HG02840 (cell line): ENCODE data around the gene ZBTB49.

Source experiments
- ATAC-seq: cut with Tn5 transposase; IDR thresholded peaks from one replicate; pipeline ENCODE4 v1.9.1; 2021; ENCODE audit warnings: mild to moderate bottlenecking, moderate library complexity, moderate number of reproducible peaks; ENCODE audit not compliant: unreplicated experiment, low FRiP score

Gene ZBTB49

GRCh38 chr4:4274226-4274625, 15.8 kb upstream of the ZBTB49 start:
- no peak for ATAC-seq

- no peak for ATAC-seq
These were observed 12.5 kb upstream of the ZBTB49 start for GRCh38 chr4:4277531-4277930.

GRCh38 chr4:4281787-4282186, 8.3 kb upstream of the ZBTB49 start:
- no peak for ATAC-seq

- ATAC-seq, result no peak
These were observed 5.0 kb upstream of the ZBTB49 start for GRCh38 chr4:4284827-4285618.

GRCh38 chr4:4288098-4288497, 2.0 kb upstream of the ZBTB49 start:
- no peak for ATAC-seq

- ATAC-seq, result no peak
These were observed 996 bp upstream of the ZBTB49 start for GRCh38 chr4:4289055-4289454.

- ATAC-seq, result peak; percentile 20
These were observed 482 bp upstream of the ZBTB49 start for GRCh38 chr4:4289597-4289940.

- no peak for ATAC-seq
These were observed 3.2 kb downstream of the ZBTB49 start for GRCh38 chr4:4293279-4293678.

- ATAC-seq, result no peak
These were observed 6.3 kb downstream of the ZBTB49 start for GRCh38 chr4:4296283-4296846.

- no peak for ATAC-seq
These were observed 9.0 kb downstream of the ZBTB49 start for GRCh38 chr4:4299006-4299405.

GRCh38 chr4:4302001-4302400, 11.9 kb downstream of the ZBTB49 start:
- no peak for ATAC-seq

GRCh38 chr4:4302416-4302815, 12.4 kb downstream of the ZBTB49 start:
- no peak for ATAC-seq

GRCh38 chr4:4306920-4307319, 16.9 kb downstream of the ZBTB49 start:
- ATAC-seq, result no peak

- ATAC-seq, result no peak
These were observed 18.9 kb downstream of the ZBTB49 start for GRCh38 chr4:4308800-4309441.

GRCh38 chr4:4311193-4311592, 21.1 kb downstream of the ZBTB49 start:
- no peak for ATAC-seq

GRCh38 chr4:4315461-4316149, 25.6 kb downstream of the ZBTB49 start:
- ATAC-seq, result no peak

GRCh38 chr4:4316150-4316495, 26.1 kb downstream of the ZBTB49 start:
- ATAC-seq, result no peak

- ATAC-seq, result no peak
These were observed 27.6 kb downstream of the ZBTB49 start for GRCh38 chr4:4317496-4318232.

- ATAC-seq, result no peak
These were observed 30.5 kb downstream of the ZBTB49 start for GRCh38 chr4:4320528-4320927.

GRCh38 chr4:4320951-4321714, 31.1 kb downstream of the ZBTB49 start:
- no peak for ATAC-seq
